ENCODE results near the gene CCDC88C. TPM values are rescaled to one million over a fixed set of nuclear protein-coding genes. Genes with fewer than 3 reads are reported as not detected.

The CCDC88C gene
- polyA plus RNA-seq, 1 donor (not counting 4 experiments of a cell fraction or from before 2014, with no cell fraction given), result 2.4 TPM

DNA sequence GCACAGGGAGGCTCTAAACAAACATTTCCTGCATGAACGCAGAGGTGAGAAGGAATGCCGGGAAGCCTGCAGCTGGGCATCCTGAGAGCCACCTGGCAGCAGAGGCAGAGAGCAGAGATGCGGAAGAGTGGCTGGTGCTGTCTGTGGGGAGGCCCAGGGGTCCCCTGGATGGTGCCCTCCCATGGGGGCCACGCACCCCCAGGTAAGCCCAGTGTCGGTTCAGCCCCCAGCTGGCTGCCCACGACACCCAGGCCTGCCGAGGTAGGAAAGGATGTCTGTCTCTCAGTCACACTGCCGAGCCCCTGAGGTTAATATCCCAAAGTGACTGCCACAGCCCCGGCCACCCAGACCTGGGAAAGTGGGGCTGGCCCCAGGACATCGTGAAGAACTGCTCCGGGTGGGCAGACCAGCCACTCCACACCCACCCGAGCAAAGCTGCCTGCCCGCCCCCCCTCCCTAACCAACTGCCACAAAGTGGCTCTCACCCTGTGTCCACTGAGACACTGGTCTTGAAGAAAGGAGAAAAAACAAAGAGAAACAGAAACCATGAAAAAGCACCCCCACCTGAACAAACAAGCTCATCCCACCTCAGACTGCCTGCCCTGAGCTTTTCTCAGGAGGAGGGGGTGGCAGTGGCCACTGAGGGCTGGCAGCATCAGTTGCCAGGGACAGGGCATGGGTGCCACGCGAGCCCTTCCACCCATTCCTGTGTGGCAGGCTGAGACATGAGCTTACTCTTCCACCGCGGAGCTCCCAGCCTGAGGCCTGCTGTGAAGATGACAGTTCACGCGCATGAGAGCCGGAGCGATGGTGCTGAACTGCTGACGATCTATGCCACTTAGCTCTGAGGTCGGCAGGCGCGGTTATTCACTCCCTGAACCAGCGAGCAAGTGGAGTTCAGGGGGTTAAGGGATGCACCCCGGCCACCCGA lies 40.8 kb downstream of the CCDC88C start:
- Histone ChIP-seq H3K27me3 (ENCODE audit: control insufficient read depth, extremely low read depth, insufficient read depth, low read length) (no peaks in the 10 kb centered on the region), H3K4me2 (ENCODE audit: control insufficient read depth, extremely low read depth, insufficient read depth, low read depth, low read length) (peak overlapping the region; percentile 27), H4K20me1 (ENCODE audit: control insufficient read depth, extremely low read depth, insufficient read depth, low read length) (no peaks in the 10 kb centered on the region), H3K9ac (ENCODE audit: control insufficient read depth, extremely low read depth, insufficient read depth, low read length) (no peak overlapping the region), H3K9me3 (ENCODE audit: control insufficient read depth, low read depth, low read length) (no peaks in the 10 kb centered on the region), H3K4me3 (ENCODE audit: control insufficient read depth in 2 of 3, extremely low read depth in 1 of 3, insufficient read depth in 2 of 3, low read depth in 1 of 3, low read length in 3 of 3) (no peak overlapping the region), H3K36me3 (ENCODE audit: control insufficient read depth in 2 of 2, extremely low read depth in 1 of 2, insufficient read depth in 2 of 2, low read length in 2 of 2) (no peaks in the 10 kb centered on the region), H3K4me1 (ENCODE audit: control insufficient read depth, extremely low read depth, insufficient read depth, low read length) (peaks cover 8% of the 10 kb centered on the region), H3K27ac (ENCODE audit: control insufficient read depth, insufficient read depth, low read length) (no peak overlapping the region), H2AFZ (ENCODE audit: control insufficient read depth, low read length) (no peak overlapping the region), H3K9me1 (ENCODE audit: control insufficient read depth, extremely low read depth, insufficient read depth, low read length) (no peaks in the 10 kb centered on the region), H3K79me2 (ENCODE audit: control insufficient read depth, insufficient read depth, low read length) (no peaks in the 10 kb centered on the region)
- dilution Hi-C loops (cut with MboI; ENCODE audit: extremely low pct_ligation_motif_present, low sequenced_read_pairs), result no loop called here
- DNase-seq (ENCODE audit: low read depth, low spot score) (no peak), FAIRE-seq (no peak)
- TF ChIP-seq EZH2 (IDR thresholded peaks at IDR 0.05; ENCODE audit: low read length), result no peak
- TF ChIP-seq, protein P1, sequence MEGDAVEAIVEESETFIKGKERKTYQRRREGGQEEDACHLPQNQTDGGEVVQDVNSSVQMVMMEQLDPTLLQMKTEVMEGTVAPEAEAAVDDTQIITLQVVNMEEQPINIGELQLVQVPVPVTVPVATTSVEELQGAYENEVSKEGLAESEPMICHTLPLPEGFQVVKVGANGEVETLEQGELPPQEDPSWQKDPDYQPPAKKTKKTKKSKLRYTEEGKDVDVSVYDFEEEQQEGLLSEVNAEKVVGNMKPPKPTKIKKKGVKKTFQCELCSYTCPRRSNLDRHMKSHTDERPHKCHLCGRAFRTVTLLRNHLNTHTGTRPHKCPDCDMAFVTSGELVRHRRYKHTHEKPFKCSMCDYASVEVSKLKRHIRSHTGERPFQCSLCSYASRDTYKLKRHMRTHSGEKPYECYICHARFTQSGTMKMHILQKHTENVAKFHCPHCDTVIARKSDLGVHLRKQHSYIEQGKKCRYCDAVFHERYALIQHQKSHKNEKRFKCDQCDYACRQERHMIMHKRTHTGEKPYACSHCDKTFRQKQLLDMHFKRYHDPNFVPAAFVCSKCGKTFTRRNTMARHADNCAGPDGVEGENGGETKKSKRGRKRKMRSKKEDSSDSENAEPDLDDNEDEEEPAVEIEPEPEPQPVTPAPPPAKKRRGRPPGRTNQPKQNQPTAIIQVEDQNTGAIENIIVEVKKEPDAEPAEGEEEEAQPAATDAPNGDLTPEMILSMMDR (optimal IDR thresholded peaks at IDR 0.05 in 1 of 3, IDR thresholded peaks at IDR 0.05 in 1 of 3, conservative IDR thresholded peaks at IDR 0.05 in 1 of 3; ENCODE audit: extremely low read depth in 1 of 3, insufficient read depth in 2 of 3, low read length in 3 of 3), result no peak

DNA sequence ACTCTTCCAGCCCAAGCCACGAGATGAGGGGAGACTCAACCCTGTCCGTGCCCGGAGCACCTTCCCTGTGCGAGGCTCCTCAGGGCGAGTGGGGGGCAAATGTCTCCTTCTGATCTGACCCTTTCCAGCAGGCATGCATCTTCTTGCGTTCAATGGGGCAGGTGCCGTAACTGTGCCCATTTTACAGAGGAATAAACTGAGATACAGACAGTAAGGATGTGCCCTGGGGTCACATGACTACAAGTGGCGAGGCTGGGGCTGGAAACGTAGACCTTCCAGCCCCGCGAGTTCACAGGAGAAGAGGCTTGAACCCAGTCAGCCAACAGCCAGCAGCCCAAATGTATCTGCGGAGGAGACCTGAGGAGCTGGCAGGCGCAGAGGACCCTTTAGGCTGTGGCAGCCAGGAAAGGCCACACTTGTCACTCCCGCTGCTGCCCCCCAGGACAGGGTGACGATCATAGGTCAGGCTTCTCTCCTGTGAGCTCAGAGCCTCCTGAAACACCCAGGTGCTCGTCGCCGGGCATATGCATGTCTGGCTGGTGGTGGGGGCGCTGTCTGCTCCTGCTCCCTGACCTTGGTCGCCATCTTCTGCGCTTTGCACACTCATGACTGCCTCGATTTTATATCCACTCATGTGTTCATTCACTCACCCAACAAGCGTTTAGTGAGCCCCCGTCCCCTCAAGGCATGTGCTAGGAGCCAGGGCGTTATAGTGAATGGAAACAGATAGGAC lies 41.7 kb downstream of the CCDC88C start:
- DNase-seq (ENCODE audit: low read depth, low spot score) (no peak), FAIRE-seq (no peak)
- dilution Hi-C loops (cut with MboI; ENCODE audit: extremely low pct_ligation_motif_present, low sequenced_read_pairs), result no loop called here
- Histone ChIP-seq H2AFZ (ENCODE audit: control insufficient read depth, low read length) (no peak overlapping the region), H3K27me3 (ENCODE audit: control insufficient read depth, extremely low read depth, insufficient read depth, low read length) (no peaks in the 10 kb centered on the region), H3K9ac (ENCODE audit: control insufficient read depth, extremely low read depth, insufficient read depth, low read length) (no peak overlapping the region), H3K4me3 (ENCODE audit: control insufficient read depth in 2 of 3, extremely low read depth in 1 of 3, insufficient read depth in 2 of 3, low read depth in 1 of 3, low read length in 3 of 3) (no peak overlapping the region), H3K79me2 (ENCODE audit: control insufficient read depth, insufficient read depth, low read length) (no peaks in the 10 kb centered on the region), H3K36me3 (ENCODE audit: control insufficient read depth in 2 of 2, extremely low read depth in 1 of 2, insufficient read depth in 2 of 2, low read length in 2 of 2) (no peaks in the 10 kb centered on the region), H4K20me1 (ENCODE audit: control insufficient read depth, extremely low read depth, insufficient read depth, low read length) (no peaks in the 10 kb centered on the region), H3K27ac (ENCODE audit: control insufficient read depth, insufficient read depth, low read length) (no peak overlapping the region), H3K4me2 (ENCODE audit: control insufficient read depth, extremely low read depth, insufficient read depth, low read depth, low read length) (no peak overlapping the region), H3K9me1 (ENCODE audit: control insufficient read depth, extremely low read depth, insufficient read depth, low read length) (no peaks in the 10 kb centered on the region), H3K9me3 (ENCODE audit: control insufficient read depth, low read depth, low read length) (no peaks in the 10 kb centered on the region), H3K4me1 (ENCODE audit: control insufficient read depth, extremely low read depth, insufficient read depth, low read length) (peaks cover 11% of the 10 kb centered on the region)
- TF ChIP-seq, protein P1 (optimal IDR thresholded peaks at IDR 0.05 in 1 of 3, IDR thresholded peaks at IDR 0.05 in 1 of 3, conservative IDR thresholded peaks at IDR 0.05 in 1 of 3; ENCODE audit: extremely low read depth in 1 of 3, insufficient read depth in 2 of 3, low read length in 3 of 3), result no peak
- no peak for TF ChIP-seq EZH2 (IDR thresholded peaks at IDR 0.05; ENCODE audit: low read length)

Measured in keratinocyte (primary cell).